ENCODE measurements around the gene AFF3.

DNA sequence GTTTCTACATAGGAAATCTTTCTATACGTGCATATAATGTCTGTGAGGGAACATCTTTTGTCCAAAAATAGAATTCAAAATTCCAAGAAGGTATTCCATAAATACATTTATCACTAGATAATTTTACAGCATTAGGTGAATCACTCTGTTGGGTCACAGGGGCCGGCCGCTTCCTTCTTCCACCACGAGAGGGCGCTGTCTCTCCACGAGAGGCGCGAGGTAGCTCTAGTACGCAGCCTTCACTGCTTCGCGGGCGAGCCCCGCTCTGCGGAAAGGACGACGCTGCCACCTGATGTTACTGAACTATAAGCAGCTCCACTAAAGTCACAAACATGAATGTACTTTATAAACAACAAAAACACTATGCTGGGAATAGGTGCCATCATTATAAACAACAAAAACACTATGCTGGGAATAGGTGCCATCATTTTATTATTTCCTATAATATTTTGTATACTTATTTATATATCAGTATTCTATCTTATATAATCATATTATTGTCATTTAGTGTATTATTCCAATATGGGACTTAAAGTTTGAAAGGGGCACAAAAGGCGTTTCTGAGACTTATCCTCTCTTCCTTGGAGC, 583.2 kb downstream of the AFF3 start:
- peak; percentile 99 for TF ChIP-seq CTCF (IDR thresholded peaks at IDR 0.05; ENCODE audit: low read depth, low read length, missing input control)
- peak; percentile 98 to 99 for TF ChIP-seq RAD21 (IDR thresholded peaks at IDR 0.05)
- TF ChIP-seq SP1 (IDR thresholded peaks at IDR 0.05) = no peak
- no peak for TF ChIP-seq TAF1 (conservative IDR thresholded peaks at IDR 0.05)
- TF ChIP-seq YY1 (IDR thresholded peaks at IDR 0.05) = no peak
- TF ChIP-seq FOXA2 (IDR thresholded peaks at IDR 0.05) = no peak
- no peak for TF ChIP-seq MAX (IDR thresholded peaks at IDR 0.05)

Data from liver (tissue), 3 donors.